K562 (cell line): ENCODE data around the gene TECPR2. TPM values are rescaled to one million over a fixed set of nuclear protein-coding genes. Genes with fewer than 3 reads are reported as not detected.
A peak's percentile ranks its signal among the peaks of the same experiment; 100 is the strongest.

Source experiments
- BDP1 ChIP-seq: IDR thresholded peaks from 3 replicates; pipeline ENCODE4 v1.6.1; 2011; ENCODE audit not compliant: insufficient read length, insufficient read depth
- CSDE1 ChIP-seq, 2 experiments: fragments of 450-650 bp; IDR thresholded peaks; 2 replicates each; pipeline ENCODE4 v1.6.1; 2016; ENCODE audit warnings: mild to moderate bottlenecking in 1 of 2
- DIDO1 ChIP-seq: fragments of 450-650 bp; IDR thresholded peaks from 2 replicates; pipeline ENCODE4 v1.6.1; 2016; ENCODE audit warnings: low read depth, missing biosample characterization, missing genetic modification characterization
- DPF2 ChIP-seq: fragments of 450-650 bp; IDR thresholded peaks from 2 replicates; pipeline ENCODE4 v1.6.1; 2016
- ERF ChIP-seq: fragments of 450-650 bp; formaldehyde crosslinking; IDR thresholded peaks from 2 replicates; pipeline ENCODE4 v1.4.0; 2020; ENCODE audit warnings: mild to moderate bottlenecking, mixed read lengths
- ETS1 ChIP-seq: conservative IDR thresholded peaks from 2 replicates; pipeline ENCODE4 v1.6.1; 2011; ENCODE audit warnings: low read depth, mild to moderate bottlenecking, low read length; ENCODE audit not compliant: control insufficient read depth
- GABPA ChIP-seq: fragments of 200-800 bp; sonication (Bioruptor generic); conservative IDR thresholded peaks from 2 replicates; pipeline ENCODE4 v1.6.1; 2016; ENCODE audit warnings: low read depth, missing genetic modification characterization, missing compliant biosample characterization
- GATAD2A ChIP-seq: fragments of 450-650 bp; IDR thresholded peaks from 2 replicates; pipeline ENCODE4 v1.6.1; 2017
- HDAC8 ChIP-seq: fragments of 450-650 bp; IDR thresholded peaks from 2 replicates; pipeline ENCODE4 v1.6.1; 2016; ENCODE audit warnings: mild to moderate bottlenecking, missing genetic modification characterization, moderate library complexity, missing compliant biosample characterization
- HNRNPLL ChIP-seq: fragments of 200-400 bp; formaldehyde crosslinking; IDR thresholded peaks from 2 replicates; pipeline ENCODE4 v1.6.1; 2017; ENCODE audit warnings: low read length, low read depth, mild to moderate bottlenecking; ENCODE audit not compliant: poor library complexity, severe bottlenecking
- MAFF ChIP-seq: IDR thresholded peaks from 2 replicates; pipeline ENCODE4 v1.6.1; 2012; ENCODE audit warnings: low read length, improper control_type of control experiment
- MYNN ChIP-seq, 2 experiments: sonication (generic); formaldehyde crosslinking in 1 of 2; IDR thresholded peaks; 2 replicates each; pipeline versions ENCODE4 v1.5.0 to v1.6.1; 2016 to 2020; ENCODE audit warnings: antibody characterized with exemption in 1 of 2, missing genetic modification reagents in 1 of 2
- NFXL1 ChIP-seq: fragments of 450-650 bp; formaldehyde crosslinking; IDR thresholded peaks from 2 replicates; pipeline ENCODE4 v1.4.0; 2021; ENCODE audit warnings: mild to moderate bottlenecking
- PHF8 ChIP-seq: fragments of 200-600 bp; sonication (generic); IDR thresholded peaks from 2 replicates; pipeline ENCODE4 v1.6.1; 2012; ENCODE audit warnings: mixed run types, mild to moderate bottlenecking, inconsistent platforms, low read length, moderate library complexity, borderline replicate concordance
- PTRF ChIP-seq: fragments of 450-650 bp; IDR thresholded peaks from 2 replicates; pipeline ENCODE4 v1.6.1; 2016; ENCODE audit warnings: mild to moderate bottlenecking, missing genetic modification characterization, missing compliant biosample characterization
- RB1 ChIP-seq: fragments of 450-650 bp; IDR thresholded peaks from 2 replicates; pipeline ENCODE4 v1.6.1; 2017; ENCODE audit warnings: low read depth, mild to moderate bottlenecking
- TOE1 ChIP-seq, 2 experiments: fragments of 450-650 bp in 1 of 2; sonication (generic) in 1 of 2; formaldehyde crosslinking in 1 of 2; IDR thresholded peaks; 2 replicates each; pipeline versions ENCODE4 v1.7.1 to v1.8.0; 2016 to 2022; ENCODE audit warnings: borderline replicate concordance in 2 of 2, mild to moderate bottlenecking in 2 of 2, antibody characterized with exemption in 1 of 2, inconsistent platforms in 1 of 2, low read depth in 1 of 2, missing genetic modification reagents in 1 of 2, moderate library complexity in 1 of 2
- ZC3H4 ChIP-seq: sonication (generic); formaldehyde crosslinking; IDR thresholded peaks from 2 replicates; pipeline ENCODE4 v1.9.0; 2021; ENCODE audit warnings: missing genetic modification reagents, borderline replicate concordance
- ZNF197 ChIP-seq: fragments of 200-800 bp; sonication (Bioruptor generic); IDR thresholded peaks from 2 replicates; pipeline ENCODE4 v1.6.1; 2016; ENCODE audit warnings: low read depth, missing genetic modification characterization, missing compliant biosample characterization
- polyA plus RNA-seq, 8 experiments: library from polyadenylated mRNA; depleted of rRNA in 4 of 8; stranded (reverse) in 5 of 8; unstranded in 3 of 8; fragments of >200 nt; fragmentation: Nextera tagmentation in 2 of 8; fragmentation: Illumina TruSeq in 1 of 8; extraction: Ambion mirVana in 2 of 8; extraction: Trizol in 1 of 8; gene quantifications; 2 replicates each; pipeline versions ENCODE4 v1.2.1 to v1.2.3, GENCODE V29; 2011 to 2014; ENCODE audit warnings: inconsistent platforms in 1 of 8, missing spikeins in 1 of 8
- total RNA-seq, 7 experiments: library from RNA; depleted of rRNA in 6 of 7; stranded (reverse); fragments of >200 nt in 6 of 7; fragmentation: Illumina TruSeq in 2 of 7; extraction: Trizol in 2 of 7; gene quantifications; 2 replicates each; pipeline versions ENCODE4 v1.2.1 to v1.2.3, GENCODE V29; 2011 to 2021; ENCODE audit warnings: low replicate concordance in 1 of 7
- TF ChIP-seq, protein P1 (sequence below): fragments of 250-450 bp; sonication (Bioruptor Pico); IDR thresholded peaks from 2 replicates; pipeline ENCODE4 v1.4.0; 2020
- TF ChIP-seq, protein P2 (sequence below): fragments of 250-450 bp; sonication (Bioruptor Pico); IDR thresholded peaks from 2 replicates; pipeline ENCODE4 v1.4.0; 2020

TECPR2 gene
- total and polyA plus RNA-seq, 9 of the 15 experiments (the other 6 are each of a cell fraction or from before 2014, with no cell fraction given): 0.04 to 3.0 (median 0.83) TPM

DNA sequence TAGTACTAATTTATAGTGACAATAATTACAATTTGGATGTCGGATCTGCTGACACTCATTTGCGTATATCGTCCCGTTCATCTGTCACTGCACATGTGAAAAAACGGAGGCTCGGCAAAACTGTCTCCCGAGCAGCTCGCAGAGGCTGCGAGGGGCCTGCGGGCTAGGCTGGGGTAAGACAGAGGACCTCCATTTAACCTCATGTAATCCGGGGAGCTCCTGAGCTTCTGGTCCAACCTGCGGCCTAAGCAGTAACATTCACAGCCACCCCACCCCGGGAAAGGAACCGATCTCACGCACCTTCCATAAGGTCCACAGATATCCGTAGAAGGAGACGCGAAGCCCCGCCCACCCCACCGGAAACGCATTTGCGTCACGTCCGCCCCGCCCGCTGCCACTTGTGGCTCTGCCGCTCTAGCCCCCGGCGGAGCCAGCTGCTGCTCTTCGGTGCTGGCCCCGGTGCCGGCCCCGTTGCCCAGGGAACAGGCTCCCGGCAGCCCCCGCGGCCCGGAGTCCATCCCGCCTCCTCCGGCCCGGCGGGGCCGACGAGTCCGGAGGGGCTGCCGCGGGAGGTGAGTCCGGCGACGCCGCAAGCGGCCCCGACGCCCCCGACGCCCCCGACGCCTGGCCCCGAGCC is at the start of gene TECPR2, which contains the start of gene CINP (continued):
- TF ChIP-seq HDAC8 (tag) (no peak), CSDE1 (IDR thresholded peaks at IDR 0.05) (peak in 1 of 2 experiments; percentile 55; a peak in 1 of 4 replicates), HNRNPLL (peak; percentile 22), MAFF (no peak), BDP1 (no peak), DPF2 (no peak), ZC3H4 (CRISPR knock-in tag) (no peak), ERF (CRISPR knock-in tag) (no peak), GATAD2A (no peak), ETS1 (peak; percentile 55; the same call in 1 of the 2 replicates), MYNN (IDR thresholded peaks at IDR 0.05) (no peak), MYNN (CRISPR knock-in tag; IDR thresholded peaks at IDR 0.05) (no peak), GABPA (tag) (peak; percentile 95), PTRF (tag) (no peak), NFXL1 (no peak), DIDO1 (tag) (no peak), TOE1 (IDR thresholded peaks at IDR 0.05; ENCODE audit: borderline replicate concordance) (no peak), TOE1 (CRISPR knock-in tag; IDR thresholded peaks at IDR 0.05; ENCODE audit: borderline replicate concordance, low read depth) (no peak), RB1 (0 out of 2 replicates have a peak, but pooled peaks have one; percentile 13), PHF8 (peak; percentile 64; the same call in 1 of the 2 replicates), ZNF197 (CRISPR knock-in tag) (no peak)
- TF ChIP-seq, protein P1, sequence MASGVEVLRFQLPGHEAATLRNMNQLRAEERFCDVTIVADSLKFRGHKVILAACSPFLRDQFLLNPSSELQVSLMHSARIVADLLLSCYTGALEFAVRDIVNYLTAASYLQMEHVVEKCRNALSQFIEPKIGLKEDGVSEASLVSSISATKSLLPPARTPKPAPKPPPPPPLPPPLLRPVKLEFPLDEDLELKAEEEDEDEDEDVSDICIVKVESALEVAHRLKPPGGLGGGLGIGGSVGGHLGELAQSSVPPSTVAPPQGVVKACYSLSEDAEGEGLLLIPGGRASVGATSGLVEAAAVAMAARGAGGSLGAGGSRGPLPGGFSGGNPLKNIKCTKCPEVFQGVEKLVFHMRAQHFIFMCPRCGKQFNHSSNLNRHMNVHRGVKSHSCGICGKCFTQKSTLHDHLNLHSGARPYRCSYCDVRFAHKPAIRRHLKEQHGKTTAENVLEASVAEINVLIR (CRISPR knock-in tag): peak; percentile 51; the same call in 1 of the 2 replicates
- TF ChIP-seq, protein P2, sequence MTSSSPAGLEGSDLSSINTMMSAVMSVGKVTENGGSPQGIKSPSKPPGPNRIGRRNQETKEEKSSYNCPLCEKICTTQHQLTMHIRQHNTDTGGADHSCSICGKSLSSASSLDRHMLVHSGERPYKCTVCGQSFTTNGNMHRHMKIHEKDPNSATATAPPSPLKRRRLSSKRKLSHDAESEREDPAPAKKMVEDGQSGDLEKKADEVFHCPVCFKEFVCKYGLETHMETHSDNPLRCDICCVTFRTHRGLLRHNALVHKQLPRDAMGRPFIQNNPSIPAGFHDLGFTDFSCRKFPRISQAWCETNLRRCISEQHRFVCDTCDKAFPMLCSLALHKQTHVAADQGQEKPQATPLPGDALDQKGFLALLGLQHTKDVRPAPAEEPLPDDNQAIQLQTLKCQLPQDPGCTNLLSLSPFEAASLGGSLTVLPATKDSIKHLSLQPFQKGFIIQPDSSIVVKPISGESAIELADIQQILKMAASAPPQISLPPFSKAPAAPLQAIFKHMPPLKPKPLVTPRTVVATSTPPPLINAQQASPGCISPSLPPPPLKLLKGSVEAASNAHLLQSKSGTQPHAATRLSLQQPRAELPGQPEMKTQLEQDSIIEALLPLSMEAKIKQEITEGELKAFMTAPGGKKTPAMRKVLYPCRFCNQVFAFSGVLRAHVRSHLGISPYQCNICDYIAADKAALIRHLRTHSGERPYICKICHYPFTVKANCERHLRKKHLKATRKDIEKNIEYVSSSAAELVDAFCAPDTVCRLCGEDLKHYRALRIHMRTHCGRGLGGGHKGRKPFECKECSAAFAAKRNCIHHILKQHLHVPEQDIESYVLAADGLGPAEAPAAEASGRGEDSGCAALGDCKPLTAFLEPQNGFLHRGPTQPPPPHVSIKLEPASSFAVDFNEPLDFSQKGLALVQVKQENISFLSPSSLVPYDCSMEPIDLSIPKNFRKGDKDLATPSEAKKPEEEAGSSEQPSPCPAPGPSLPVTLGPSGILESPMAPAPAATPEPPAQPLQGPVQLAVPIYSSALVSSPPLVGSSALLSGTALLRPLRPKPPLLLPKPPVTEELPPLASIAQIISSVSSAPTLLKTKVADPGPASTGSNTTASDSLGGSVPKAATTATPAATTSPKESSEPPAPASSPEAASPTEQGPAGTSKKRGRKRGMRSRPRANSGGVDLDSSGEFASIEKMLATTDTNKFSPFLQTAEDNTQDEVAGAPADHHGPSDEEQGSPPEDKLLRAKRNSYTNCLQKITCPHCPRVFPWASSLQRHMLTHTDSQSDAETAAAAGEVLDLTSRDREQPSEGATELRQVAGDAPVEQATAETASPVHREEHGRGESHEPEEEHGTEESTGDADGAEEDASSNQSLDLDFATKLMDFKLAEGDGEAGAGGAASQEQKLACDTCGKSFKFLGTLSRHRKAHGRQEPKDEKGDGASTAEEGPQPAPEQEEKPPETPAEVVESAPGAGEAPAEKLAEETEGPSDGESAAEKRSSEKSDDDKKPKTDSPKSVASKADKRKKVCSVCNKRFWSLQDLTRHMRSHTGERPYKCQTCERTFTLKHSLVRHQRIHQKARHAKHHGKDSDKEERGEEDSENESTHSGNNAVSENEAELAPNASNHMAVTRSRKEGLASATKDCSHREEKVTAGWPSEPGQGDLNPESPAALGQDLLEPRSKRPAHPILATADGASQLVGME (CRISPR knock-in tag): no peak
